NCI-H1930 (cell line): ENCODE measurements around the gene FRMD6.
"Not testable (repeated sequence)": the region's sequence is repeated elsewhere in the genome, so short reads cannot be mapped to it uniquely, and the experiment has no call there.

ENCODE experiments used
- DNase-seq, 2 experiments: peaks; one replicate each; lab custom pipeline; 2025; lab: John Stamatoyannopoulos, UW

The FRMD6 gene

DNA sequence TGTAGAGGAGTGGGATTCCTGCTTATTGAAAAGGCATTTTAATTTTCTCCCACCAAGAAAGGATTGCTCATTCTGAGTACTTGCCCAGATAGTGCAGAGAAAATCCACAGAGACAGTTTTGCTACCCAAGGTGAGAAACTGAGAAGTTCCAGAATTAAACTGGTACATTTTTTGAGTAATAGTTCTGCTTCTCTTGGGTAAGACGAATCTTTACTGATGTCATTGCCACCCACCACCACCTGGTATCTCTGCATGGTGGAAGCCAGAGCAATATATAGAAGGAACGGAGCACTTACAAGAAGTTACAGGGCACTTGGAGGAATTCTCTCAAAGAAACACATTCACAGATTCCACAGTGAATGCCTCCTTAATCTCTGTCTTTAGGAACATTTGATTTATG, 20.7 kb upstream of the FRMD6 start:
- DNase-seq = no peak

DNA sequence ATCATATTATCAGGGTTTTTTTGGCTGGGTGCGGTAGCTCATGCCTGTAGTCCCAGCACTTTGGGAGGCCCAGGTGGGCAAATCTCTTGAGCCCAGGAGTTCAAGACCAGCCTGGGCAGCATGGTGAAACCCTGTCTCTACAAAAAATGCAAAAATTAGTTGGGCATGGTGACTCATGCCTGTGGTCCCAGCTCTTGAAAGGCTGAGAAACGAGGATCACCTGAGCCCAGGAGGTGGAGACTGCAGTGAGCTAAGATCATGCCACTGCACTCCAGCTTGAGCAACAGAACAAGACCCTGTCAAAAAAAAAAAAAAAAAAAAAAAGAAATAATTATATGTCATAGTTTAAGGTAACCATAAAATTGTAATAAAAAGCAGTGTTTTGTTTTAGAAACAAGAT, 18.4 kb upstream of the FRMD6 start:
- not testable (repeated sequence) for DNase-seq

DNA sequence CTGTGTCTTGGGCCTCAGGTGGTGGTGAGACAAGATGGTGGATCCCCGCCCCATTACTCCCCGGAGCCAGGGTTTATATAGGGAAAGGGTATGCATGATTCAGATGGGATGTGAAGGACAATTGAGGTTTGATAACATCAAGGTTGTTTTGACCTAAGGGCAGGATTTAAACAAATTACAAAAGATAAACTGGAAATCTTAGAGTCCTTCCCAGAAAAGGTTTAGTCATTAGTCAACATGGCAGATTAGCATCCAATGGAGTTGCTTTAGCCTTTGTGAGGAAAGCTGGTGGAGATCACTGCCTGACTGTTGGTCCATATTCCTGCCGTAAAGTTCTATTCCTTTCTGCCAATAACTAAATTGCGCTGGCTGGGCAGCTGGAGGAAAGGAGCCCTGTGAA, 15.6 kb upstream of the FRMD6 start:
- DNase-seq = no peak

DNA sequence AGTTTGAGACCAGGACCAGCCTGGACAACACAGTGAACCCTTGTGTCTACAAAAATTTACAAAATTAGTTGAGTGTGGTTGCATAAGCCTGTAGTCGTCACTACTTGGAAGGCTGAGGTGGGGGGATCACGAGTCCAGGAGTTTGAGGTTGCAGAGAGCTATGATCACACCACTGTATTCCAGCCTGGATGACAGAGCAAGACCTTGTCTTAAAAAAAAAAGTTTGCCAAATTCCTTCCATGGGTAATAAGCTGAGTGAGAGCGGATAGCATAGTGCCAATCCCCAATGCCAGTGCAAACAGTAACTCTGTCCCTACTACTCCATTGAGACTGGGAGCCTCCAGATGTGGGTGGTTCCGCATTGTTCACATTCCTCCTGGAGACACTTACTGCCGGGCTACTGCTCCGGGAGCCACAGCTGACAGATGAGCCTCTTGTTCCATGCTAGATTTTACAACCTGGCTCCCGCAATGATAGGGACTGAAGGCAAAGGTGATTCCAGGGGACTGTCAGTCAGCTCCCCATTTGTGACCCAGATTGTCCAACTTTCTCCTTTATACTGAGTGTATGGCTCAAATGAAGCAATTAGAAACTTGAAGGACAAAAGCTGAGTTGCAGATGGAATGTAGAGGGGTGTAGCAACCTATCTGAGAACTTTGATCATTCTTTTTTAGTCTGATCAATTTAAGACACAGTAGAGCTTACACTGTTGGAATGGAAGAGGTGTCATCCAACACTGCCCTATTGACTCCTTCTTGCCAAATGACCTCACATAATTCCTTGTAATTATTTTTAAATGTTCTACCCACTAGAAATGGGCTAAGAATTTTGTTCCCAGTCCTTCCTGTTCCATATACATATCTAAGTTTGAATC, 13.4 kb upstream of the FRMD6 start:
- no peak for DNase-seq

DNA sequence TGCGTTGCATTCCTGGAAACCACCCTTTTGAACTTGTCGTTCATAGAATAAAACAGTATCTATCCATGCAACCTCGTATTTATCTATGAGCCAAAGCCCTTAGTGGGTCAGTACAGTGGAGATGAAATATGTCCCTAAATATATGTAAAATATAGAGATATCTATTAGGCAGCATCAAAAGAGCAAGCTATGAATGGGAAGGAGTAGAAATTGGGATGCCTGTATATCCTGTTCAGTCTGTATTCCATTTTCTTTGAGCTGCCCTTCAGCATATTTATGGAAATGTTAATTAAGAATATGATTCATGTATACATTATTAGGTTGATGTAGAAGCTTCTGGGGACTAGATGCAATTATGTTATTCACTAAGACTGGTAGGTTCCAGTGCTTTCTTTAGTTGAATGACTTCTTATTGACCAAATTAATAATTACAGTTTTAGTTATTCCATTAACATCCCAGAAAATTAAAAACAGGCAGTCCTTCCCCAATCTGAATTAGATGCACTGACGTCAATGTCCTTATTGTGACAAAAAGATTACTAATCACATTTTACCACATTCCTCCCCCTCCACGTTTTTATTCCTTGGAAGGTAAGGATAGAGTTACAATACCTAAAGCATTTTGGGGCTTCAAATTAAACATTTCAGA, 11.9 kb upstream of the FRMD6 start:
- DNase-seq = no peak

DNA sequence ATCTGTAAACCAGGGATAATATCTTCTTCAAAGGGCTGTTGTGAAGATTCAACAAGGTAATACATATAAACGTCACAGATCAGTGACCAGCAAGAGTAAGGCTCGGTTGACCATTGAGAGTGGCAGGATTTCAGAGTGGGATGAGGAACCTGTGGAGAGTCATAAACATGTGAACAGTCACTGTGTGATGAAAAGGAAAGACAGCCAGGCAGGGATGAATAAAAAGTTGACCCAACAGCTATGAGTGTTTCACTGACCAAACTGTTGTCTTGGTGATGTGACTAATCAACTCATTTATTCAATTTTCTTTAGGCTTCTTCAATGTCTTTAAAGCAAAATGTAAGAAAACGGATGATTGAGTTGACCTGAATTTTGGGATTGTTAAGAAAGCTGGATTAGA, 8.6 kb upstream of the FRMD6 start:
- DNase-seq = no peak

DNA sequence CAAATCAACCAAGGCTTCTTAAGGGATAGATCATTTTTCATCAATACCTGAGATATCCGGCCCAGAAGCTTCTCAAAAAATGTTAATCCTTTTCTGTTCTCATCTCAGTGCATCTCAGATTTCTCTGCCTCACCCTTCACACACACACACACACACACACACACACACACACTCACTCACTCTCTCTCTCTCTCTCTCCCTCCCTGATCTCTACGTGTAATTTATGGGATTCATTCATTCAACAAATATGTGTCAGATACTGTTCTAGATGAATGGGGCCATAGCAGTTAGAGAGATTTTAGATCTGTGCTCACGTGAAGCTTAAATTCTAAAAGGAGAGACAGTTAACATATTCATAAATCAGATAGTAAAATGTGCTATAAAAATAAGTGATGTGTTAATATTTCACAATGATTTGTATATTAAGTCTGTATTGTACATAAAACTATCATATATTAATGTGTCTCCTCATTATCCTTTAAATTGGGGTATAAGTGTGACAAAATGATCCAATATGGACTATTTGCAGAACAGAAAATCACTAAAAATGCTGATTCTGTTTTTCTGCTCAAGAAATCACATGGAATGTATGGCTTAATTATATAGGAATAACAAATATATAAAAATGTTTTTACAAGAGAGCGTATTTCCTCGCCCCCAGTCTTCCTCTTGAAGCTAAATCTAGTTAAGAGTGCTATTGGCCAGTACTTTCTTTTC, 7.3 kb upstream of the FRMD6 start:
- no peak for DNase-seq

DNA sequence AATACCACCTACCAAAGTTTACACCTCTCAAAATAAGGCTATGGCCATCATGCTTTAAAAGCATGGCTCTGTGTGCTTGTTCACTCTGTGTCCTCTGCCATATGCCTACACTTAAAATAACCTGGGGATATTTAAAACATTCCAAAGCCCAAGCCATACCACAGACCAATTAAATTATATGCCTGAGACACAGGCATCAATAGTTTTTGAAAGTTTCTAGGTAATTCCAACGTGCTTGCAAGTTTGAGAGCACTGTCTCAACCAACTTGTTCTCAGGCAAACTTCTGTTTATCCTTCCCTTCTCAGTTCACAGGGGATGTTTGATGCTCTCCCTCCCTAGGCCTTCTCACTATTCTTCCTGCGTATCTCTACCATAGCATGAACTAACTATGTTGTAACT, 3.4 kb upstream of the FRMD6 start:
- no peak for DNase-seq

DNA sequence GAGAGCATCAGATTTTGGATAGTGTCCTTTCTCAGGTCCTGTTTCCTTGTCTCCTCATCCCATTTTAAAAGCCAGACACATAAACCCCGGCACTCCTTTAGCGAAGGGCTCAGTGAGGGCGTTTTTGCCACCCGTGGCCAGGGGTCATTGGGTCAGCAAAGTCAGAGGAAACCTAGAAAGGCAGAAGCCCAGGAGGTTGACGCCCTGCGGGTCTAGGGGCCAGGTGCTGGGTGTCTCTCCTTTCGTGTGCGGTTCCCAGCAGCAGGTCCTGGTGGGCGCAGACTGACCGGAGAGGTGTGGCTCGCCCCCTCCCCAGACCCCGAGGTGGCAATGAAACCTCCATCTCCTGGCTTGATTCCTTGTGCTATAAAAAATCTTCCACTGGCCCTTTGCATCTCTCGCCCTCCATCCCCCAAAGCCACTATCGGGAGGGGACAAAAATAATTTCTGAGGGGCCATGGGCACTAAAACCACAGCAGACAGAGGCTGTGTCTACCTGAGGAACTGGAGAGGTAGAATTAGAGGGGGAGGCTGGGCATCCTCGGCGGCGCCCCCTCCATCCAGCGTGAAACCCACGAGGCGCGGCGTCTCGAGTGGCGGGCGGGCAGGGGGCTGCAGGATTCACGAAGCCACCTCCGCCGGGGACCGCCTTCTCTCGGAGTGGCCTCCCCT, 858 bp upstream of the FRMD6 start:
- no peak for DNase-seq

DNA sequence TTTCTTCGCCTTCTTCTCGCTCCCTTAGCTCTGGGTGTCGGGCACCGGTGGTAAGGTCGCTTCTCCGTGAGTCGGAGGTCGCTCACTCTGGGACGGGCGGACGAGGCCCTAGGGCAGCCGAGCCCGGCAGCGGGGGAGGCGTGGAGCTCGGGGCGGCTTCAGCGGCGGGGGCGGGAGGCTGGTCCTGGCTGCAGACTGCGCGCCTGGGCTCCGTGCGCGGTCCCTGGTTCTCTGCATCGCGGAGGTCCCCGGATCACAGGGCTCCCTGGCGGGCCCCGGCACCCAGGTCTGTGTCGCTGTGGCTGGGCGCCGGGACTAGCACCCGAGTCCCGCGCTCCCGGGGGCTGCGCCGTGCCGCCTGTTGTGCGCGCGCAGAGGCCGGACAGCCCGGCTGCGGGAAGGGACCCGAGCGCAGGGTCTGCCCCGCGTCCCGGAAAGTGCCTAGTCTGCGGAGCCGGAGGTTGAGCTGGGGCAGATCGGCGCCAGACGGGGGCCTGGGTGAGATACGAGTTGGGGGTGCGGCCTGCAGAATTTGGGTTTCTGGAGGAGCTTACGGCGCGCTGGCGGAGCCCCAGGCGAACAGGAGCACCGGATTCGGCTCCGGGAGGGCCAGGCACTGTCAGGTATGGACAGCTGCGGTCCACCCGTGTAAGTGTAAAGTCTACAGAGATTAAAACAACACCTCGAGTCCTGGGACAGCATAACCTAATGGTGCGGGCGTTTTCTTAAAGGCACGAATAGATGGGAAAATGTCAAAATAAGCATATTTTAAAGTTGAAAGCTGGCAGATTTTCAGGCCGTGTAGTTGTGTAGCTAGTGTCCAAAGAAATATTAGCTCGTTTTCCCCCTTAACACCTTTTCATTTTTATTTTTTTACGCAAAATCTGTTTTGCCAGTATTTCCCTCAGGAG, 713 bp downstream of the FRMD6 start:
- DNase-seq = no peak

DNA sequence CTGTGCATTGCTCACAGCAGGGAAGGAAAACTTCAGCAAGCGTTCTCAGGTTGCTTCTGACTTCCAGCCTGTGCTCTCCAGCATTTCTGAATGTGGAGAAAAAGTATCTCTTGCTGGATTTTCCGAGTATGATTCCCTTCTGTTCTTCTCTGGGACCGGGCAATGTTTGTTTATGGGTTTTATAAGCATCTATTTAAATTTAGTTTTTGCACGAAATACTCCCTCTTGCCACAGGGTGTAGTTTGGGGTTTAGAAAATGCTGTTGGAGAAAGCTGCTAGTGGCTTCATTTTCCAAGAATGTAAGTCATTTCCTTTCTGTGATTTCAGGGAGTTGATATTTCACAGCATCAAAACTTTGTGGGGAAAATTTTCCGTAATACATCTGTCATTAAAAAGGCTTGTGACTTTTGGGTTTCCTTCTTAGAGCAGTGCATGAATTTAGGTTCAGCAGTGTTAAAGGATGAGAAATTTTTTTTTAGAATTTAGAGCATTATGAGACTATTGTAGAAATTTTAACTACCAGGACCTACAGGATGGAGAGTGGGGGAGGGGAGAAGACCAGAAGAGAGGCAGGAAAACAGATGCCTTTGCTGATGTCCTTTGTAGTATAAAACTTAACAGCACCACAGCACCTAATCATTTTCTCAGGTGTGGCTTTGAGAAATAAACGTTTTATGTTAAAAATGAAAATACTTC, 1.5 kb downstream of the FRMD6 start:
- DNase-seq = no peak

DNA sequence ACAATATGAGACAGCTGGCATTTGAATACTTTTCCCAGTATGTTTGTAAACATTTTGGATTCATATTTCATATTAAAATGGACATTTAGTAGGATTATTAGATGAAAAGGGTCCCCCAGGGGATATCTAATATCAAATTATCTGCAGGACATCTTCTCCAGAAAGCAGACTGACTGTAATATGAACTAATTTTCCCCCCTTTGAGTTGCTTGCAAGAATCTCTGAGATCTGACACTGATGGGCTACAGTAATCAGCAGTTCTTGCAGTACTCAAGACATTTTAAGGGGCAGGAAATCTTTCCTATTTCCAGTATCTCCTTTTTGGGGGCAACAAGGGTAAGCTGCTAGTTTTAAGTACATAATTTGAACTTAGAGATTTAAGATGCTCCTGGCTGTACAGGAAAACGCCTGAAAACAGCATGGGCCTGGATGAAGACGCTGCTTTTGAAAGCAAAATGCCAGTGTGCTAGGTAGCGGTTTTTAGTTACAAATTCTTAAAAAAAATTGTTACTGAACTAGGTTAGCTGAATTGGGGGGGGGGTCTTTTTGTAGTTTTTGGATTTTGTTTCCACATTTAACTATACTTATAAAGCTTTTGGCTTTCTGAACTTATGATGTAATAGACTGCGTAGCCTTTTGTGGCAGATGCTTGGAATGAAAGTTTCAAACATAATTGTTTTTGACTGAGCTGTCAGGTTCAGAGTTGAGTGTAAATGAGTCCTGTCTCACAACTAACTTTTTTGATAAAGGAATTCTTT, 2.2 kb downstream of the FRMD6 start:
- DNase-seq = no peak

DNA sequence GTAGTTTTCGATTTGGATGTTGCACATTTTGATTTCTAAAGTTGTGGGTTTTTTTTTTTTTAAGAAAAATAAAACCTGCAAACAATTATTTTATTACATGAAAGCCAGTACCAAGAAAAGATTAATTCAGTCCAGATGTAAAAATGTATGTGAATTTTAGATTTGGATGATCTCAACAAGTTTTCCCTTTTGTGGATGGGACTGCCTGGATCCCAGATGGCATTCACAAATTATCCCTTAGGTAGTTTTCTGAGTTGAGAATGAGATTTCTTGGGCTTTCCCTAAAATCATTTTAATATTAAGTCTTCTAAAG, 2.8 kb downstream of the FRMD6 start:
- DNase-seq = no peak

DNA sequence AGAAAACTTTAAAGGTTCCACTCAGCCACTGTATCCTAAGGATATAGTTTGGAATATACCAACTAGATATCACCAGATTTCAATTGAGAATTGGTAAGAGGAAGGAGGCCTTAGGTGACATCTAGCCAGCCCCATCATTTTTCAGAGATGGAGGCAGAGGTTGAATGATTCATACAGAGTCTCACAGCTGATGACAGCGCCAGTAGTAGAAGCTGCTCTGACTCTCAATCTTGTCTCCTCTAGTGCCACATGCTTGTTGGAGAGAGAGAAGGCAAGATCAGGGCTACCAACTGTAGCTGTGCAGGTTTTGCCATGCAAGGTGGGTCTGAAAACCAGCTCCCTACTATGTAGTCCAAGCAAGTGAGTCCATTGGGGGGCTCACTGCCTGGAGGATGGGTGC, 6.1 kb downstream of the FRMD6 start:
- no peak for DNase-seq

DNA sequence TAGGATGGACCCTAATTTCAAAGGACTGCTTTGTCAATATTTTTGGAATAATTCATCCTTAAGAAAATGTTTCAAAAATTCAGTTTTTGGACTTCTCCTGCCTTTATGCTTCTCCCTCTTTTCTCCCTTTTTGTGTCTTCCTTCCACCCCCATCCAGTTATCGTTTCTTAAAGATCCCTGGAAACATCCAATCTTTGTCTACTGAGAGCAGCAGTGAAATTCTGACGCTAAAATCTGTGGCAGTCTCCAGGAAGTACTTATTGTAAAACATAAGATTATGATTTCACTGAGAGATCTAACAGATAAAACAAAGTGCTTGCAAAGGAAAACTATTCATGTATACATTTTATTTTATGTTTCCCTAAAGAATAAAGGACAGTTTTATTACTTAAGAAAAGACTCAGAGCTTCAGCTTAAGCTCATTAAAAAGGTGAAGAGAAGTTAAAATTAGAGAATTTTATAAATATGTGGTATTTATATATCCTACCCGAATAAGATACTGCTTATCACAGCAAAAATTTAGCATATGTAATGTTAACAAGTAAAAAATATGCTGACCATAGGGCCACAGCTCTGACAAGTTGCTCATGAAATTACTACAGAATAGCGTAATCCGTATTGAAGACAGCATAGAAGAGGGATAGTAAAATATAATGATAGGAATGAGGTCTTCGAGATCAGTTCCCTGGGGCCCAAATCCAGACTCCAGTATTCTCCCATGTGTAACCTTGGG, 6.9 kb downstream of the FRMD6 start:
- DNase-seq = no peak

DNA sequence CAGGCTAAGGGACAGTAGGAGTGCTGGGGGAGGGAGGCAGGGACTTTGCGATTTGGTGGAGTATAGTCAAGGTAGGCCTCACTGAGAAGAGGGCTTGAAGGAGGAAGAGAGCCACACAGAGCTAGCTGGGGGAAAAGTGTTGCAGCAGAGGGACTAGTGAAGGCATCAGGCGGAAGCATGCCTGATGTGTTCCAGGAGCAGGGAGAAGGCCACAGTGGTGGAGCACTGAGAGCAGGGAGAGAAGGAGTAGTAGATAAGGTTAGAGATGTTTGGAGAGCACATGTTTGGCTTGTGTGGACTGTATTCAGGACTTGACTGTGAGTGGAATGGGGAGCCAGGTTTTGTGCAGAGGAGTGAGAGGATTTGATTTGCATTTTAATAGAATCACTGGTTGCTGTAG, 9.0 kb downstream of the FRMD6 start:
- DNase-seq = no peak

DNA sequence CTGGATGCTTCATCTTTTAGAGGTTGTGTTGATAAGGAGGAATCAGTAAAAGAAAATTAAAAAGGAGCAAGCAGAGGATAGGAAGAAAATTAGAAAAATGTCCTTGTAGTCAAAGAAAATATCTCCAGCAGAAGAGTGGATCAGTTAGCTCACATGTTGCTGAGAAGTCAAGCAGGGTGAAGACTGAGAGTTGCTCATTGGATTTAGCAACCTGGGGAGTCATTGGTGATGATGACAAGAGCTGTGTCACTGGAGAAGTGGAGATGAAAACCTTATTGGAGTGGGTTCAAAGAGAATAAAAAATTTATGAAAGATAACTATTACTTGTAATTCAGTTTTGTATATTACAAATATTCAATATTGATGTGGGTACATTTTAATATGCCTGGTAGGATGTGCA, 9.8 kb downstream of the FRMD6 start:
- no peak for DNase-seq

DNA sequence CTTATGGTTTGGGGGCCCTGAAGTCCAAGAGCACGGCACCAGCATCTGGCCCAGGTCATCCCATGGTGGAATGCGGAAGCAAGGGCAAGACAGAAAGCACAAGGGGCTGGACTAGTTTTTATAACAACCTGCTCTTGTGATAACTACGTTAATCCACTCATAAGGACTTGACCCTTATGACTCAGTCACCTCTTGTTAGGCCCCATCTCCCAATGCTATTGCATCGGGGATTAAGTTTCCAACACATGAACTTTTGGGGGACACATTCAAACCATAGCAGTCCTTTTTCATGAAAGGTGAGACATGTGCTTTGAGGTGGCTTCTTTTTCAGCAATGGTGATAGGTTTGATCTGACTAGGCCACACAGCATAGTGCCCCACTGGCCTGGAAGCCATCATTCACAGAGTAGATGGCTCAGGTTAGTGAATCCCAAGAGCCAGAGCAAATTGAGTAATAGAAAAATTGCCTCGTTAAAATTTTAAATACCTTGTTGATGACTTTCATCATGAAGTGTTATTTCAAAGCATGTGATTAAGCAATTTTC, 12.1 kb downstream of the FRMD6 start:
- no peak for DNase-seq

DNA sequence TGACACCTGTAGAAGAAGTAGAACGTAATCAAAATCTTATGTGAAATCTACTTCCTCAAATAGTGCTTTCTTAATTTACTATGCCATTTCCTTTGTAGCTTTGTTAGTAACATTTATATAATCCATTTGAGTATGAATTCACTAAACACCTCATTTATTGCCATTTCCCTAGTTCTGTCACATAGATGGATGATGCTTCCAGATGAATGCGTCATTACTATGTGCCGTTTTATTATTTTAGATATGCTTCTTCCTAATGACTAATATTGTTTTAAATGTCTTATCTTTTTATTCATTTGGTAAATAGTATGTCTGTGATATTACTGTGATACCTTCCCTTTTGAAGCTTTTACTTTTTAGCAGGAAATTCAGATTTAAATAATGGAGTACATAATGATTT, 14.4 kb downstream of the FRMD6 start:
- no peak for DNase-seq
